H1 (cell line): ENCODE measurements around the gene THBD. TPM values are rescaled to one million over a fixed set of nuclear protein-coding genes. Genes with fewer than 3 reads are reported as not detected.

Experiments used
- CTCF ChIA-PET: fragments of 300-600 bp; sonication (Branson Sonifier 250); formaldehyde crosslinking; loops from one replicate; lab custom pipeline; 2021; ENCODE audit not compliant: partially characterized antibody; lab: Charles Lee
- POLR2A ChIA-PET: fragments of 300-600 bp; sonication (Branson Sonifier 250); formaldehyde crosslinking; loops from one replicate; lab custom pipeline; 2021; ENCODE audit warnings: inconsistent platforms; ENCODE audit not compliant: partially characterized antibody; lab: Charles Lee
- DNase-seq, 2 experiments: peaks; one replicate each; pipeline versions ENCODE4 v3.0.0 to v3.0.0-alpha.2; 2010 to 2022; ENCODE audit warnings: low spot score in 2 of 2, low read depth in 1 of 2, mixed read lengths in 1 of 2
- FAIRE-seq: peaks from 2 replicates; lab custom pipeline; 2011; peaks lifted over from hg19 to GRCh38; lab: Jason Lieb, UNC
- H2AFZ ChIP-seq: 2 replicates; pipeline ENCODE4 v1.8.1; 2012; ENCODE audit warnings: low read length, inconsistent platforms
- H2AK5ac ChIP-seq: 2 replicates; pipeline ENCODE4 v1.6.1; 2013; ENCODE audit warnings: low read depth, low read length
- H2BK120ac ChIP-seq: replicated peaks from 2 replicates; pipeline ENCODE3; 2013; ENCODE audit warnings: low read depth, low read length, inconsistent platforms
- H2BK12ac ChIP-seq: 2 replicates; pipeline ENCODE4 v1.6.1; 2013; ENCODE audit warnings: low read depth, low read length
- H2BK15ac ChIP-seq: 2 replicates; pipeline ENCODE4 v1.6.1; 2013; ENCODE audit warnings: low read length
- H2BK20ac ChIP-seq: 2 replicates; pipeline ENCODE4 v1.6.1; 2013; ENCODE audit warnings: low read length
- H2BK5ac ChIP-seq: 2 replicates; pipeline ENCODE4 v1.6.1; 2013; ENCODE audit warnings: low read depth, low read length
- H3K14ac ChIP-seq: 2 replicates; pipeline ENCODE4 v1.6.1; 2013; ENCODE audit warnings: inconsistent platforms; ENCODE audit not compliant: insufficient read length
- H3K18ac ChIP-seq: 2 replicates; pipeline ENCODE4 v1.6.1; 2013; ENCODE audit warnings: low read length; ENCODE audit errors: extremely low read depth
- H3K23ac ChIP-seq: 2 replicates; pipeline ENCODE4 v1.6.1; 2013; ENCODE audit warnings: inconsistent platforms; ENCODE audit not compliant: insufficient read length
- H3K23me2 ChIP-seq: 2 replicates; pipeline ENCODE4 v1.6.1; 2013; ENCODE audit warnings: low read depth, low read length
- H3K27ac ChIP-seq: 2 replicates; pipeline ENCODE4 v1.6.1; 2011; ENCODE audit warnings: low read depth, low read length, inconsistent platforms
- H3K27me3 ChIP-seq, 4 experiments: replicated peaks in 1 of 4; 1 replicate in 1 of 4; 2 replicates in 3 of 4; pipeline versions ENCODE4 v1.6.1 to v1.8.1; 2011 to 2013; ENCODE audit warnings: low read length in 3 of 4, mild to moderate bottlenecking in 3 of 4, inconsistent platforms in 2 of 4, mixed read lengths in 2 of 4, moderate library complexity in 1 of 4; ENCODE audit not compliant: control insufficient read depth in 3 of 4, insufficient read depth in 3 of 4; ENCODE audit errors: extremely low read depth in 1 of 4
- H3K36me3 ChIP-seq, 4 experiments: 2 replicates each; pipeline versions ENCODE4 v1.6.1 to v1.8.1; 2011 to 2013; ENCODE audit warnings: mild to moderate bottlenecking in 4 of 4, low read length in 3 of 4, moderate library complexity in 2 of 4, control low read depth in 1 of 4, inconsistent platforms in 1 of 4; ENCODE audit not compliant: insufficient read depth in 4 of 4, control insufficient read depth in 2 of 4
- H3K4ac ChIP-seq: replicated peaks from 2 replicates; pipeline ENCODE3; 2013; ENCODE audit warnings: low read length, low read depth, mixed read lengths, inconsistent platforms; ENCODE audit not compliant: insufficient read length
- H3K4me1 ChIP-seq, 4 experiments: replicated peaks in 1 of 4; 1 replicate in 1 of 4; 2 replicates in 3 of 4; pipeline versions ENCODE4 v1.6.1 to v1.8.1; 2011 to 2013; ENCODE audit warnings: low read length in 3 of 4, inconsistent platforms in 2 of 4, mixed read lengths in 1 of 4; ENCODE audit not compliant: insufficient read depth in 4 of 4, control insufficient read depth in 3 of 4
- H3K4me2 ChIP-seq, 2 experiments: 2 replicates each; pipeline versions ENCODE4 v1.6.1 to v1.8.1; 2011 to 2013; ENCODE audit warnings: low read depth in 2 of 2, low read length in 2 of 2, control low read depth in 1 of 2, inconsistent platforms in 1 of 2, mild to moderate bottlenecking in 1 of 2; ENCODE audit not compliant: insufficient read depth in 1 of 2
- H3K4me3 ChIP-seq, 4 experiments: fragments of 200-600, 300-600 bp in 1 of 4; sonication (generic), shearing (Covaris generic), sonication (Bioruptor Twin) in 1 of 4; 2 replicates each; pipeline versions ENCODE4 v1.5.1 to v1.8.1; 2011 to 2016; ENCODE audit warnings: low read length in 4 of 4, low read depth in 3 of 4, control low read depth in 2 of 4, inconsistent platforms in 2 of 4, mild to moderate bottlenecking in 2 of 4, mixed read lengths in 1 of 4, moderate library complexity in 1 of 4; ENCODE audit not compliant: insufficient read depth in 2 of 4; ENCODE audit errors: extremely low read depth in 1 of 4
- H3K56ac ChIP-seq: replicated peaks from 2 replicates; pipeline ENCODE3; 2013; ENCODE audit warnings: low read depth, mild to moderate bottlenecking, mixed read lengths, low read length, inconsistent platforms; ENCODE audit not compliant: insufficient read length
- H3K79me1 ChIP-seq: 2 replicates; pipeline ENCODE4 v1.6.1; 2013; ENCODE audit warnings: low read depth, low read length, control low read depth
- H3K79me2 ChIP-seq, 2 experiments: 2 replicates each; pipeline versions ENCODE4 v1.6.1 to v1.8.1; 2012 to 2013; ENCODE audit warnings: low read length in 2 of 2, mild to moderate bottlenecking in 2 of 2, inconsistent platforms in 1 of 2; ENCODE audit not compliant: insufficient read depth in 2 of 2, control insufficient read depth in 1 of 2
- H3K9ac ChIP-seq, 4 experiments: replicated peaks in 1 of 4; 1 replicate in 1 of 4; 2 replicates in 3 of 4; pipeline versions ENCODE4 v1.6.1 to v1.8.1; 2011 to 2013; ENCODE audit warnings: low read depth in 3 of 4, low read length in 3 of 4, control low read depth in 2 of 4, mild to moderate bottlenecking in 2 of 4, moderate library complexity in 2 of 4, inconsistent platforms in 1 of 4; ENCODE audit errors: extremely low read depth in 1 of 4
- H3K9me3 ChIP-seq, 2 experiments: 2 replicates each; pipeline versions ENCODE4 v1.6.1 to v1.8.1; 2012 to 2013; ENCODE audit warnings: mild to moderate bottlenecking in 2 of 2, moderate library complexity in 2 of 2, control low read depth in 1 of 2, inconsistent platforms in 1 of 2, low read depth in 1 of 2, low read length in 1 of 2, mixed read lengths in 1 of 2; ENCODE audit not compliant: insufficient read depth in 2 of 2
- H4K20me1 ChIP-seq, 2 experiments: replicated peaks in 1 of 2; 2 replicates each; pipeline versions ENCODE3 to v1.8.1; 2011 to 2013; ENCODE audit warnings: inconsistent platforms in 2 of 2, low read length in 2 of 2, mild to moderate bottlenecking in 1 of 2; ENCODE audit not compliant: insufficient read depth in 2 of 2, control insufficient read depth in 1 of 2
- H4K5ac ChIP-seq: 2 replicates; pipeline ENCODE4 v1.6.1; 2013; ENCODE audit warnings: low read length, low read depth, mixed read lengths, inconsistent platforms; ENCODE audit not compliant: insufficient read length
- H4K8ac ChIP-seq: 2 replicates; pipeline ENCODE4 v1.8.0; 2013; ENCODE audit warnings: mild to moderate bottlenecking, moderate library complexity, low read length, inconsistent platforms; ENCODE audit not compliant: insufficient read depth; ENCODE audit errors: extremely low read depth
- H4K91ac ChIP-seq: replicated peaks from 2 replicates; pipeline ENCODE3; 2013; ENCODE audit warnings: low read length, mixed read lengths, inconsistent platforms; ENCODE audit not compliant: insufficient read length
- CEBPB ChIP-seq: IDR thresholded peaks from 2 replicates; pipeline ENCODE4 v1.6.1; 2012; ENCODE audit warnings: low read depth, low read length
- CHD1 ChIP-seq: IDR thresholded peaks from 2 replicates; pipeline ENCODE4 v1.6.1; 2012; ENCODE audit warnings: low read depth, low read length, improper control_type of control experiment
- CHD2 ChIP-seq: IDR thresholded peaks from 2 replicates; pipeline ENCODE4 v1.6.1; 2012; ENCODE audit warnings: low read length, improper control_type of control experiment
- GABPA ChIP-seq: IDR thresholded peaks from 2 replicates; pipeline ENCODE4 v1.6.1; 2011; ENCODE audit warnings: mild to moderate bottlenecking, low read length, moderate library complexity, borderline replicate concordance; ENCODE audit not compliant: insufficient read depth
- HDAC6 ChIP-seq: IDR thresholded peaks from one replicate; pipeline ENCODE4 v1.7.1; 2012; ENCODE audit warnings: low read depth, mild to moderate bottlenecking, inconsistent platforms, low read length, moderate library complexity
- JUND ChIP-seq: IDR thresholded peaks from 2 replicates; pipeline ENCODE4 v1.6.1; 2011; ENCODE audit warnings: mild to moderate bottlenecking, improper control_type of control experiment, low read length
- MAFK ChIP-seq: IDR thresholded peaks from 2 replicates; pipeline ENCODE4 v1.6.1; 2012; ENCODE audit warnings: low read depth, mild to moderate bottlenecking, improper control_type of control experiment, low read length
- NRF1 ChIP-seq: IDR thresholded peaks from 2 replicates; pipeline ENCODE4 v1.6.1; 2011; ENCODE audit warnings: mild to moderate bottlenecking, low read depth, low read length, improper control_type of control experiment
- RAD21 ChIP-seq, 2 experiments: IDR thresholded peaks in 1 of 2; conservative IDR thresholded peaks in 1 of 2; 2 replicates each; pipeline ENCODE4 v1.6.1; 2011; ENCODE audit warnings: low read depth in 2 of 2, low read length in 2 of 2, improper control_type of control experiment in 1 of 2, inconsistent platforms in 1 of 2, mild to moderate bottlenecking in 1 of 2, moderate library complexity in 1 of 2
- RBBP5 ChIP-seq: IDR thresholded peaks from 2 replicates; pipeline ENCODE4 v1.7.1; 2012; ENCODE audit warnings: low read depth, mild to moderate bottlenecking, inconsistent platforms, low read length, moderate library complexity, borderline replicate concordance
- RXRA ChIP-seq: IDR thresholded peaks from 2 replicates; pipeline ENCODE4 v1.6.1; 2011; ENCODE audit warnings: low read depth, mild to moderate bottlenecking, low read length, moderate library complexity; ENCODE audit not compliant: insufficient read depth
- SIRT6 ChIP-seq: IDR thresholded peaks from one replicate; pipeline ENCODE4 v1.7.1; 2012; ENCODE audit warnings: low read length, inconsistent platforms
- SP1 ChIP-seq: IDR thresholded peaks from 2 replicates; pipeline ENCODE4 v1.6.1; 2011; ENCODE audit warnings: low read depth, low read length
- SP2 ChIP-seq: IDR thresholded peaks from 2 replicates; pipeline ENCODE4 v1.6.1; 2012; ENCODE audit warnings: mild to moderate bottlenecking, low read length, inconsistent platforms
- TAF1 ChIP-seq: IDR thresholded peaks from 2 replicates; pipeline ENCODE4 v1.6.1; 2011; ENCODE audit warnings: mild to moderate bottlenecking, low read depth, low read length
- WGBS, 2 experiments: shearing (Covaris generic) in 1 of 2; methylation state at CpG; one replicate each; pipeline versions ENCODE4 v1.1.6 to v1.1.7; 2013 to 2015; ENCODE audit warnings: low lambda C conversion rate in 2 of 2, mixed read lengths in 2 of 2, inconsistent platforms in 1 of 2, low coverage in 1 of 2, missing lambda C conversion rate in 1 of 2; ENCODE audit not compliant: insufficient replicate concordance in 2 of 2, insufficient coverage in 1 of 2, insufficient read length in 1 of 2; ENCODE audit errors: extremely low coverage in 1 of 2, missing lambda C conversion rate in 1 of 2; 5-methylcytosine and 5-hydroxymethylcytosine counted together
- polyA plus RNA-seq, 7 experiments: library from polyadenylated mRNA; depleted of rRNA in 3 of 7; stranded (reverse) in 5 of 7; unstranded in 2 of 7; fragments of >200 nt in 5 of 7; fragments of 200-250 nt in 2 of 7; gene quantifications; 1 replicate in 5 of 7; 2 replicates in 1 of 7; 4 replicates in 1 of 7; pipeline versions ENCODE4 v1.2.1 to v1.2.3, GENCODE V29; 2011 to 2013; ENCODE audit warnings: missing spikeins in 2 of 7, mixed read lengths in 2 of 7
- total RNA-seq: library from RNA; stranded (reverse); fragmentation: NEBNext Ultra II Directional; extraction: Animal tissue kit (Norgen Biotek cat#: 25700); gene quantifications from 2 replicates; pipeline ENCODE4 v1.2.1, GENCODE V29; 2021

THBD gene
- total and polyA plus RNA-seq, 2 of the 8 experiments (the other 6 are each of a cell fraction or from before 2014, with no cell fraction given), result 0.21 to 0.43 TPM

- Histone ChIP-seq H3K79me2 (no peaks in the 10 kb centered on the region), H3K9me3 (no peaks in the 10 kb centered on the region), H4K5ac (no peak within 1 kb of the TSS), H3K9ac (no peak within 1 kb of the TSS), H4K91ac (peak within 1 kb of the TSS; percentile 67), H3K36me3 (no peaks in the 10 kb centered on the region), H3K23me2 (no peaks in the 10 kb centered on the region), H3K79me1 (no peaks in the 10 kb centered on the region), H3K23ac (no peak within 1 kb of the TSS), H3K27me3 (no peaks in the 10 kb centered on the region), H2AK5ac (no peak within 1 kb of the TSS), H3K18ac (no peak within 1 kb of the TSS), H3K56ac (no peak within 1 kb of the TSS), H2BK15ac (no peak within 1 kb of the TSS), H2BK12ac (peak within 1 kb of the TSS; percentile 55; the same call in 1 of the 2 replicates), H2AFZ (no peak within 1 kb of the TSS), H2BK20ac (no peak within 1 kb of the TSS), H3K4me2 (no peak within 1 kb of the TSS), H3K4me3 (no peak within 1 kb of the TSS), H4K20me1 (no peaks in the 10 kb centered on the region), H4K8ac (no peak within 1 kb of the TSS; the same call in 1 of the 2 replicates), H3K4ac (no peak within 1 kb of the TSS), H3K4me1 (peaks cover 0 to 7% (median 2%) of the 10 kb centered on the region in 4 experiments; a peak in 2 of 7 replicates), H3K27ac (no peak within 1 kb of the TSS), H2BK5ac (no peak within 1 kb of the TSS), H3K14ac (no peak within 1 kb of the TSS), H2BK120ac (no peak within 1 kb of the TSS)
- DNase-seq (no peak), FAIRE-seq (no peak)
- 91% methylated on average over 28 of the region's 28 CpGs; no CpG with 5 or more reads in 1 of the 2 experiments for WGBS, 2 experiments
- ChIA-PET POLR2A (interaction anchor here (0.7 kb wide), 1 partner anchor 11 kb away, joined by 3 read pairs; no protein-coding TSS in a partner anchor), CTCF (interaction anchor here (0.7 to 1.6 kb wide), 9 partner anchors 10 to 255 kb away, joined by 3 to 5 read pairs (median 3); no protein-coding TSS in a partner anchor)
- no peak for TF ChIP-seq RAD21 (IDR thresholded peaks at IDR 0.05 in 1 of 2, conservative IDR thresholded peaks at IDR 0.05 in 1 of 2; ENCODE audit: low read depth in 2 of 2, low read length in 2 of 2)
- no peak for TF ChIP-seq JUND
- TF ChIP-seq CHD1, result no peak
- TF ChIP-seq GABPA, result no peak
- no peak for TF ChIP-seq SP1
- no peak for TF ChIP-seq MAFK
- TF ChIP-seq SIRT6, result no peak
- TF ChIP-seq SP2, result no peak
- TF ChIP-seq TAF1, result no peak
- no peak for TF ChIP-seq CHD2
- no peak for TF ChIP-seq CEBPB
- TF ChIP-seq RXRA, result no peak
- TF ChIP-seq RBBP5, result no peak
- no peak for TF ChIP-seq NRF1
- TF ChIP-seq HDAC6, result no peak
Observed at GRCh38 chr20:23086056-23086566, 36.6 kb upstream of the THBD start, which contains the start of gene CD93. Gene CD93, minus strand, starts transcription at chr20:23086324. Its CDS starts 132 bp downstream, at chr20:23086192.
